Measurements from ENCODE around the gene MAD1L1. TPM values are rescaled to one million over a fixed set of nuclear protein-coding genes. Genes with fewer than 3 reads are reported as not detected.

Gene MAD1L1
- total and polyA plus RNA-seq, 4 donors, result 12.8 to 20.7 (median 16.5) TPM

GRCh38 chr7:1888425-1888824, 344.3 kb downstream of the MAD1L1 start (continued):
- TF ChIP-seq CTCF (IDR thresholded peaks at IDR 0.05; ENCODE audit: low read depth, low read length, missing input control), result no peak

GRCh38 chr7:1887251-1887650, 345.5 kb downstream of the MAD1L1 start:
- no peak overlapping the region for H3K27ac ChIP-seq (ENCODE audit: low read depth in 1 of 2, low read length in 2 of 2)
- no peak overlapping the region for H3K4me3 ChIP-seq (ENCODE audit: low read depth in 1 of 3, low read length in 3 of 3)
- peaks cover 0 to 17% (median under 1%) of the 10 kb centered on the region in 4 donors for H3K36me3 ChIP-seq (ENCODE audit: control insufficient read depth in 4 of 4, insufficient read depth in 3 of 4, low read depth in 1 of 4, low read length in 3 of 4)
- no peaks in the 10 kb centered on the region for H3K27me3 ChIP-seq (ENCODE audit: control insufficient read depth in 4 of 4, insufficient read depth in 4 of 4, low read length in 3 of 4)
- peaks cover 0 to 10% (median 4%) of the 10 kb centered on the region in 4 donors for H3K4me1 ChIP-seq (ENCODE audit: control insufficient read depth in 4 of 4, insufficient read depth in 4 of 4, low read length in 3 of 4)
- no peaks in the 10 kb centered on the region for H3K9me3 ChIP-seq (ENCODE audit: control insufficient read depth in 4 of 4, low read length in 3 of 4)
- H3K9ac ChIP-seq (ENCODE audit: low read depth in 1 of 2, low read length in 2 of 2), result no peak overlapping the region
- no peak for DNase-seq (ENCODE audit: low spot score)
- TF ChIP-seq ATF3 (IDR thresholded peaks at IDR 0.05), result no peak
- TF ChIP-seq SP1 (IDR thresholded peaks at IDR 0.05), result no peak
- no peak for TF ChIP-seq HNF4G (IDR thresholded peaks at IDR 0.05)
- no peak for TF ChIP-seq NR2F2 (IDR thresholded peaks at IDR 0.05)
- TF ChIP-seq HNF4A (conservative IDR thresholded peaks at IDR 0.05), result no peak
- no peak for TF ChIP-seq GABPA (IDR thresholded peaks at IDR 0.05 in 1 of 2, conservative IDR thresholded peaks at IDR 0.05 in 1 of 2)
- TF ChIP-seq CTCF (IDR thresholded peaks at IDR 0.05; ENCODE audit: low read depth, low read length, missing input control), result no peak
- no peak for TF ChIP-seq YY1 (IDR thresholded peaks at IDR 0.05)
- TF ChIP-seq RXRA (IDR thresholded peaks at IDR 0.05), result no peak
- no peak for TF ChIP-seq EGR1 (IDR thresholded peaks at IDR 0.05; ENCODE audit: low read depth in 2 of 2)
- no peak for TF ChIP-seq FOXA2 (IDR thresholded peaks at IDR 0.05)
- no peak for TF ChIP-seq REST (IDR thresholded peaks at IDR 0.05)
- no peak for TF ChIP-seq MAX (IDR thresholded peaks at IDR 0.05)
- 96% methylated on average over 10 of the region's 10 CpGs for WGBS
